Endothelial cell of umbilical vein (primary cell): ENCODE results near the gene DNAI7. TPM values are rescaled to one million over a fixed set of nuclear protein-coding genes. Genes with fewer than 3 reads are reported as not detected.

Experiments
- BruUV-seq: library from RNA; stranded (reverse); fragments of 400-500 nt; replicated peaks from 2 replicates; lab custom pipeline; 2021; lab: Mats Ljungman, UMichigan
- CTCF ChIA-PET: fragments of 300-600, 350-600 bp; sonication (Branson Sonifier 250); formaldehyde crosslinking; loops from one replicate; lab custom pipeline; 2021; ENCODE audit warnings: antibody characterized with exemption, inconsistent platforms; lab: Charles Lee
- POLR2A ChIA-PET: fragments of 300-600, 350-600 bp; sonication (Branson Sonifier 250); formaldehyde crosslinking; loops from one replicate; lab custom pipeline; 2021; ENCODE audit warnings: antibody characterized with exemption, inconsistent platforms; lab: Charles Lee
- DNase-seq: peaks from one replicate; pipeline ENCODE4 v3.0.0-alpha.2; 2011; ENCODE audit warnings: low read depth, low spot score
- FAIRE-seq: peaks from 2 replicates; lab custom pipeline; 2011; peaks lifted over from hg19 to GRCh38; lab: Jason Lieb, UNC
- H2AFZ ChIP-seq: 2 replicates; pipeline ENCODE4 v1.6.0; 2012; ENCODE audit warnings: low read depth, low read length, control low read depth, inconsistent platforms
- H3K27ac ChIP-seq: 2 replicates; pipeline ENCODE4 v1.5.1; 2011; ENCODE audit warnings: low read depth, mild to moderate bottlenecking, control low read depth, low read length, moderate library complexity; ENCODE audit not compliant: insufficient read depth
- H3K27me3 ChIP-seq, 2 experiments: 2 replicates each; pipeline versions ENCODE4 v1.6.0 to v1.6.1; 2011; ENCODE audit warnings: low read length in 2 of 2, mixed read lengths in 1 of 2; ENCODE audit not compliant: control insufficient read depth in 2 of 2, insufficient read depth in 2 of 2
- H3K36me3 ChIP-seq, 2 experiments: 2 replicates in 1 of 2; 3 replicates in 1 of 2; pipeline ENCODE4 v1.5.1; 2011; ENCODE audit warnings: low read length in 2 of 2, mild to moderate bottlenecking in 1 of 2, moderate library complexity in 1 of 2; ENCODE audit not compliant: control insufficient read depth in 2 of 2, insufficient read depth in 2 of 2; ENCODE audit errors: extremely low read depth in 1 of 2
- H3K4me1 ChIP-seq: 3 replicates; pipeline ENCODE4 v1.5.1; 2011; ENCODE audit warnings: mild to moderate bottlenecking, low read length; ENCODE audit not compliant: control insufficient read depth, insufficient read depth; ENCODE audit errors: extremely low read depth
- H3K4me2 ChIP-seq: 2 replicates; pipeline ENCODE4 v1.6.1; 2011; ENCODE audit warnings: low read length, control low read depth, mixed read lengths; ENCODE audit not compliant: insufficient read depth
- H3K4me3 ChIP-seq, 3 experiments: fragments of 200-600 bp in 1 of 3; sonication (generic), shearing (Covaris generic) in 1 of 3; replicated peaks in 1 of 3; 2 replicates each; pipeline ENCODE4 v1.5.1; 2011 to 2016; ENCODE audit warnings: control low read depth in 3 of 3, low read length in 3 of 3, mild to moderate bottlenecking in 2 of 3, inconsistent platforms in 1 of 3, low read depth in 1 of 3, moderate library complexity in 1 of 3; ENCODE audit not compliant: insufficient read depth in 1 of 3
- H3K79me2 ChIP-seq: 2 replicates; pipeline ENCODE4 v1.6.0; 2012; ENCODE audit warnings: low read length, inconsistent platforms; ENCODE audit not compliant: control insufficient read depth, insufficient read depth
- H3K9ac ChIP-seq: replicated peaks from 2 replicates; pipeline ENCODE3; 2011; ENCODE audit warnings: low read length, control low read depth; ENCODE audit not compliant: insufficient read depth; ENCODE audit errors: extremely low read depth
- H3K9me1 ChIP-seq: replicated peaks from 3 replicates; pipeline ENCODE4 v1.6.0; 2011; ENCODE audit warnings: mild to moderate bottlenecking, low read length; ENCODE audit not compliant: control insufficient read depth, insufficient read depth; ENCODE audit errors: extremely low read depth
- H3K9me3 ChIP-seq: replicated peaks from 2 replicates; pipeline ENCODE4 v1.5.1; 2012; ENCODE audit warnings: low read length, inconsistent platforms; ENCODE audit not compliant: control insufficient read depth, insufficient read depth
- H4K20me1 ChIP-seq: replicated peaks from 2 replicates; pipeline ENCODE3; 2011; ENCODE audit warnings: mild to moderate bottlenecking, low read length; ENCODE audit not compliant: control insufficient read depth, insufficient read depth; ENCODE audit errors: extremely low read depth
- CTCF ChIP-seq, 2 donors: IDR thresholded peaks; 1 replicate in 1 of 2; 2 replicates in 1 of 2; pipeline ENCODE4 v1.5.1; 2011; ENCODE audit warnings: low read length in 2 of 2, mild to moderate bottlenecking in 2 of 2, moderate library complexity in 2 of 2, control low read depth in 1 of 2, inconsistent platforms in 1 of 2, low read depth in 1 of 2; ENCODE audit not compliant: insufficient read depth in 1 of 2; ENCODE audit errors: extremely low read depth in 1 of 2
- EZH2 ChIP-seq: IDR thresholded peaks from 2 replicates; pipeline ENCODE4 v1.6.1; 2012; ENCODE audit warnings: borderline replicate concordance, low read depth, mild to moderate bottlenecking, moderate library complexity, low read length, inconsistent platforms; ENCODE audit not compliant: severe bottlenecking
- FOS ChIP-seq: IDR thresholded peaks from 2 replicates; pipeline ENCODE4 v1.6.1; 2011; ENCODE audit warnings: mild to moderate bottlenecking, low read length, moderate library complexity, borderline replicate concordance; ENCODE audit not compliant: insufficient read depth
- GATA2 ChIP-seq: IDR thresholded peaks from 2 replicates; pipeline ENCODE4 v1.7.0; 2011; ENCODE audit warnings: low read depth, mild to moderate bottlenecking, moderate library complexity, mixed read lengths, low read length; ENCODE audit not compliant: insufficient read length, insufficient read depth
- JUN ChIP-seq: IDR thresholded peaks from 2 replicates; pipeline ENCODE4 v1.6.1; 2011; ENCODE audit warnings: borderline replicate concordance, low read depth; ENCODE audit not compliant: insufficient read length, insufficient read depth
- MAX ChIP-seq: IDR thresholded peaks from 2 replicates; pipeline ENCODE4 v1.6.1; 2011; ENCODE audit not compliant: insufficient read depth, insufficient read length
- MYC ChIP-seq: IDR thresholded peaks from one replicate; pipeline ENCODE4 v1.6.1; 2011; ENCODE audit warnings: mild to moderate bottlenecking, low read depth, low read length
- POLR2A ChIP-seq: IDR thresholded peaks from 2 replicates; pipeline ENCODE4 v1.6.1; 2012; ENCODE audit warnings: low read depth, mild to moderate bottlenecking, control low read depth, low read length
- POLR2AphosphoS5 ChIP-seq: IDR thresholded peaks from 2 replicates; pipeline ENCODE4 v1.6.1; 2012; ENCODE audit warnings: low read depth, mild to moderate bottlenecking, control low read depth, low read length, moderate library complexity; ENCODE audit not compliant: insufficient read depth
- dilution Hi-C: fragments of 300-500 bp; cut with MboI; formaldehyde crosslinking; loops from one replicate; pipeline ENCODE4 v1.15.0; 2019; ENCODE audit warnings: low sequenced_read_pairs; ENCODE audit not compliant: extremely low pct_ligation_motif_present
- intact Hi-C: fragments of 100-400 bp; cut with micrococcal nuclease; formaldehyde crosslinking; loops from one replicate; pipeline ENCODE4 v1.10.0; 2022
- polyA plus RNA-seq, 4 experiments: library from polyadenylated mRNA; depleted of rRNA in 3 of 4; stranded (reverse) in 3 of 4; unstranded in 1 of 4; fragments of >200 nt; gene quantifications; 2 replicates each; pipeline versions ENCODE4 v1.2.1 to v1.2.3, GENCODE V29; 2011 to 2012; ENCODE audit warnings: missing spikeins in 1 of 4
- total RNA-seq: library from RNA; stranded (reverse); gene quantifications from 2 replicates; pipeline ENCODE4 v1.2.3, GENCODE V29; 2021

Gene DNAI7
- total and polyA plus RNA-seq, 2 donors (not counting 3 experiments of a cell fraction or from before 2014, with no cell fraction given): not detected

- DNase-seq: no peak
- dilution Hi-C loops (no loop called here), intact Hi-C loops (no loop called here)
- no TSS peak for BruUV-seq
- no peaks in the 10 kb centered on the region for H3K4me1 ChIP-seq
- no peak overlapping the region for H3K4me3 ChIP-seq
- ChIA-PET POLR2A (no interaction called here), CTCF (interaction anchor here (2.3 kb wide), 1 partner anchor 128 kb away, joined by 8 read pairs; no protein-coding TSS in a partner anchor)
- H3K27me3 ChIP-seq: no peaks in the 10 kb centered on the region
- H3K36me3 ChIP-seq: no peaks in the 10 kb centered on the region
- no peaks in the 10 kb centered on the region for H3K9me3 ChIP-seq
- no peak for FAIRE-seq
- no peak overlapping the region for H3K4me2 ChIP-seq
- H3K9me1 ChIP-seq: no peaks in the 10 kb centered on the region
- H3K27ac ChIP-seq: no peak overlapping the region
- no peaks in the 10 kb centered on the region for H3K79me2 ChIP-seq
- no peaks in the 10 kb centered on the region for H4K20me1 ChIP-seq
- H3K9ac ChIP-seq: no peak overlapping the region
- no peak for TF ChIP-seq MYC
- no peak for TF ChIP-seq CTCF (IDR thresholded peaks at IDR 0.05; ENCODE audit: extremely low read depth in 1 of 2, insufficient read depth in 1 of 2, low read depth in 1 of 2, low read length in 2 of 2)
- TF ChIP-seq FOS: no peak
- TF ChIP-seq POLR2A: no peak
- TF ChIP-seq MAX: no peak
- TF ChIP-seq GATA2: no peak
- TF ChIP-seq JUN: no peak
- TF ChIP-seq EZH2: no peak
- no peak for TF ChIP-seq POLR2AphosphoS5
- H2AFZ ChIP-seq: no peak overlapping the region
Measured at GRCh38 chr12:25119020-25119419, 75.9 kb downstream of the DNAI7 start.
